OCI-LY1 (cell line): Measurements from ENCODE around the gene RBM25.

Experiments
- H2AFZ ChIP-seq: fragments of 200-600 bp; sonication (generic), shearing (Covaris generic); 2 replicates; pipeline ENCODE4 v1.6.0; 2014; ENCODE audit warnings: antibody characterized with exemption, mild to moderate bottlenecking, low read length
- H3F3A ChIP-seq: fragments of 200-600 bp; sonication (generic), shearing (Covaris generic); 2 replicates; pipeline ENCODE4 v1.6.0; 2014; ENCODE audit warnings: mild to moderate bottlenecking, antibody characterized with exemption, low read length, moderate library complexity; ENCODE audit not compliant: insufficient read depth
- H3K27ac ChIP-seq: fragments of 200-600 bp; sonication (generic); 2 replicates; pipeline ENCODE4 v1.5.1; 2014; ENCODE audit warnings: low read length, mixed run types, mild to moderate bottlenecking, low read depth; ENCODE audit not compliant: poor library complexity, severe bottlenecking
- H3K27me3 ChIP-seq: fragments of 200-600 bp; sonication (generic); 2 replicates; pipeline ENCODE4 v1.6.0; 2014; ENCODE audit warnings: antibody characterized with exemption, mild to moderate bottlenecking, low read length, moderate library complexity; ENCODE audit not compliant: insufficient read depth
- H3K36me3 ChIP-seq: fragments of 200-600 bp; sonication (generic); 2 replicates; pipeline ENCODE4 v1.6.1; 2014; ENCODE audit warnings: mild to moderate bottlenecking, antibody characterized with exemption, low read length, moderate library complexity, mixed read lengths; ENCODE audit not compliant: insufficient read depth
- H3K4me1 ChIP-seq: fragments of 200-600 bp; sonication (generic); 2 replicates; pipeline ENCODE4 v1.5.1; 2014; ENCODE audit warnings: mild to moderate bottlenecking, low read length, moderate library complexity; ENCODE audit not compliant: insufficient read depth, severe bottlenecking
- H3K4me2 ChIP-seq: fragments of 200-600 bp; sonication (generic), shearing (Covaris generic); 2 replicates; pipeline ENCODE4 v1.6.1; 2014; ENCODE audit warnings: low read length
- H3K4me3 ChIP-seq: fragments of 200-600 bp; sonication (generic); 2 replicates; pipeline ENCODE4 v1.5.1; 2014; ENCODE audit warnings: low read length, low read depth, mild to moderate bottlenecking, mixed read lengths; ENCODE audit not compliant: poor library complexity, severe bottlenecking
- H3K79me2 ChIP-seq: fragments of 200-600 bp; shearing (Covaris generic); 2 replicates; pipeline ENCODE4 v1.6.1; 2016; ENCODE audit warnings: mixed run types, low read length, mixed read lengths; ENCODE audit not compliant: insufficient read depth
- H3K9ac ChIP-seq: fragments of 200-600 bp; sonication (generic), shearing (Covaris generic); 2 replicates; pipeline ENCODE4 v1.6.1; 2014; ENCODE audit warnings: mild to moderate bottlenecking, low read length, mixed read lengths
- H3K9me2 ChIP-seq: fragments of 200-600 bp; sonication (generic), shearing (Covaris generic); 2 replicates; pipeline ENCODE4 v1.6.1; 2014; ENCODE audit warnings: low read depth, mild to moderate bottlenecking, low read length, mixed read lengths
- H3K9me3 ChIP-seq: fragments of 200-600 bp; shearing (Covaris generic); 2 replicates; pipeline ENCODE4 v1.6.1; 2014; ENCODE audit warnings: low read length, mixed read lengths
- H4K20me1 ChIP-seq: fragments of 200-600 bp; sonication (generic), shearing (Covaris generic); 2 replicates; pipeline ENCODE4 v1.6.0; 2016; ENCODE audit warnings: mild to moderate bottlenecking, low read length; ENCODE audit not compliant: insufficient read depth
- CTCF ChIP-seq: fragments of 200-600 bp; sonication (generic), shearing (Covaris generic); IDR thresholded peaks from 2 replicates; pipeline ENCODE4 v1.5.1; 2017; ENCODE audit warnings: mild to moderate bottlenecking, antibody characterized with exemption, low read length, moderate library complexity, mixed read lengths
- EZH2 ChIP-seq: fragments of 200-600 bp; sonication (generic), shearing (Covaris generic); IDR thresholded peaks from 2 replicates; pipeline ENCODE4 v1.8.0; 2017; ENCODE audit warnings: borderline replicate concordance, mixed run types, mild to moderate bottlenecking, antibody characterized with exemption, low read length, moderate library complexity, mixed read lengths

The RBM25 gene

GRCh38 chr14:73102806-73103497 is 44.6 kb downstream of the RBM25 start:
- H3F3A ChIP-seq = no peaks in the 10 kb centered on the region; the same call in 1 of the 2 replicates
- H2AFZ ChIP-seq = no peak overlapping the region
- H3K36me3 ChIP-seq = peaks cover 89% of the 10 kb centered on the region
- no peaks in the 10 kb centered on the region for H3K9me3 ChIP-seq
- no peaks in the 10 kb centered on the region for H4K20me1 ChIP-seq
- no peak overlapping the region for H3K9ac ChIP-seq
- no peak overlapping the region for H3K4me3 ChIP-seq
- no peaks in the 10 kb centered on the region for H3K9me2 ChIP-seq
- no peaks in the 10 kb centered on the region for H3K4me1 ChIP-seq
- TF ChIP-seq CTCF (no peak), EZH2 (no peak)
- no peaks in the 10 kb centered on the region for H3K79me2 ChIP-seq
- H3K27me3 ChIP-seq = no peaks in the 10 kb centered on the region
- no peak overlapping the region for H3K4me2 ChIP-seq
- no peak overlapping the region for H3K27ac ChIP-seq

- Histone ChIP-seq H3K27me3 (no peaks in the 10 kb centered on the region), H2AFZ (no peak overlapping the region), H3F3A (no peaks in the 10 kb centered on the region), H3K9ac (no peak overlapping the region), H3K36me3 (peaks cover 89% of the 10 kb centered on the region), H3K4me2 (no peak overlapping the region), H3K9me2 (no peaks in the 10 kb centered on the region), H3K27ac (no peak overlapping the region), H3K4me1 (no peaks in the 10 kb centered on the region), H4K20me1 (no peaks in the 10 kb centered on the region), H3K4me3 (no peak overlapping the region), H3K79me2 (no peaks in the 10 kb centered on the region), H3K9me3 (no peaks in the 10 kb centered on the region)
- no peak for TF ChIP-seq CTCF
- no peak for TF ChIP-seq EZH2
Observed at GRCh38 chr14:73105050-73105449, 46.7 kb downstream of the RBM25 start.

DNA sequence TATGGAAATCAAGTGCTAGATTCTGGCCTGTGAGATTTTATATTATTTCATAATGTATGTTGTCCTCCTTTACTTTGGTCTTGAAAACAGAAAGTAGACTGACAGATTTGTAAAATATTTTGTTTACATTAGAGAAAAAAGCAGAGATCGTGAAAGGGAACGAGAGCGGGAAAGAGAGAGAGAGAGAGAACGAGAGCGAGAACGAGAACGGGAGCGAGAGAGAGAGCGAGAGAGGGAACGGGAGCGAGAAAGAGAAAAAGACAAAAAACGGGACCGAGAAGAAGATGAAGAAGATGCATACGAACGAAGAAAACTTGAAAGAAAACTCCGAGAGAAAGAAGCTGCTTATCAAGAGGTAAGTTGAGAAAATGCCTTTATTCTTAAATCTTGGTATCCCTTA is 47.4 kb downstream of the RBM25 start:
- H3K36me3 ChIP-seq = peaks cover 89% of the 10 kb centered on the region
- no peak overlapping the region for H2AFZ ChIP-seq

More for the DNA sequence above, 47.4 kb downstream of the RBM25 start:
- Histone ChIP-seq H3F3A (no peaks in the 10 kb centered on the region), H3K79me2 (no peaks in the 10 kb centered on the region), H3K4me2 (no peak overlapping the region), H3K4me1 (no peaks in the 10 kb centered on the region), H3K27ac (no peak overlapping the region), H3K9ac (no peak overlapping the region), H3K9me3 (no peaks in the 10 kb centered on the region), H3K4me3 (no peak overlapping the region), H3K9me2 (no peaks in the 10 kb centered on the region), H3K27me3 (no peaks in the 10 kb centered on the region), H4K20me1 (no peaks in the 10 kb centered on the region)
- TF ChIP-seq EZH2 (no peak), CTCF (no peak)
